SU-DHL-6 (cell line): ENCODE measurements around the gene MEGF10.
"Not testable (repeated sequence)": the region's sequence is repeated elsewhere in the genome, so short reads cannot be mapped to it uniquely, and the experiment has no call there.

Experiments
- H2AFZ ChIP-seq: fragments of 200-600 bp; sonication (generic); 2 replicates; pipeline ENCODE4 v1.6.1; 2014; ENCODE audit warnings: low read depth, mild to moderate bottlenecking, moderate library complexity, mixed read lengths, antibody characterized with exemption, low read length; ENCODE audit not compliant: severe bottlenecking
- H3F3A ChIP-seq: fragments of 200-600 bp; shearing (Covaris generic); 2 replicates; pipeline ENCODE4 v1.6.0; 2016; ENCODE audit warnings: antibody characterized with exemption, mild to moderate bottlenecking; ENCODE audit not compliant: insufficient read depth
- H3K27ac ChIP-seq: fragments of 200-600 bp; sonication (generic); 2 replicates; pipeline ENCODE4 v1.5.1; 2016; ENCODE audit warnings: low read depth, mild to moderate bottlenecking, low read length, moderate library complexity, mixed read lengths
- H3K27me3 ChIP-seq: fragments of 200-600 bp; sonication (generic), shearing (Covaris generic); 2 replicates; pipeline ENCODE4 v1.6.0; 2014; ENCODE audit warnings: mild to moderate bottlenecking, low read length
- H3K36me3 ChIP-seq: fragments of 200-600 bp; sonication (generic); 2 replicates; pipeline ENCODE4 v1.6.1; 2014; ENCODE audit warnings: mild to moderate bottlenecking, low read length, mixed read lengths
- H3K4me2 ChIP-seq: fragments of 300-600, 200-600 bp; shearing (Covaris generic), sonication (generic); 2 replicates; pipeline ENCODE4 v1.6.0; 2014; ENCODE audit warnings: low read length, low read depth, mild to moderate bottlenecking; ENCODE audit not compliant: poor library complexity, severe bottlenecking
- H3K4me3 ChIP-seq: fragments of 200-600 bp; sonication (generic); 2 replicates; pipeline ENCODE4 v1.5.1; 2014; ENCODE audit warnings: antibody characterized with exemption, low read length, mild to moderate bottlenecking, mixed read lengths; ENCODE audit not compliant: insufficient read depth, poor library complexity, severe bottlenecking
- H3K79me2 ChIP-seq: fragments of 200-600 bp; sonication (generic); 2 replicates; pipeline ENCODE4 v1.6.1; 2014; ENCODE audit warnings: mild to moderate bottlenecking, low read length, moderate library complexity; ENCODE audit not compliant: insufficient read depth
- H3K9ac ChIP-seq: fragments of 200-600 bp; sonication (generic); 2 replicates; pipeline ENCODE4 v1.7.0; 2014; ENCODE audit warnings: mild to moderate bottlenecking, low read length
- H3K9me2 ChIP-seq: fragments of 200-600 bp; sonication (generic); replicated peaks from 2 replicates; pipeline ENCODE4 v1.6.1; 2014; ENCODE audit warnings: low read length; ENCODE audit not compliant: insufficient read depth
- H3K9me3 ChIP-seq: fragments of 200-600 bp; sonication (generic); 2 replicates; pipeline ENCODE4 v1.6.1; 2014; ENCODE audit warnings: low read length, mixed read lengths; ENCODE audit not compliant: insufficient read depth
- H4K20me1 ChIP-seq: fragments of 200-600 bp; sonication (generic); 2 replicates; pipeline ENCODE4 v1.6.1; 2014; ENCODE audit warnings: low read depth, mild to moderate bottlenecking, antibody characterized with exemption, low read length, moderate library complexity, mixed read lengths
- CTCF ChIP-seq: fragments of 200-600 bp; sonication (generic); IDR thresholded peaks from one replicate; pipeline ENCODE4 v1.5.1; 2017; ENCODE audit warnings: antibody characterized with exemption, mild to moderate bottlenecking, low read length, moderate library complexity; ENCODE audit not compliant: insufficient read depth, poor library complexity, severe bottlenecking
- EZH2phosphoT487 ChIP-seq: fragments of 200-600 bp; sonication (generic), shearing (Covaris generic); conservative IDR thresholded peaks from 2 replicates; pipeline ENCODE4 v1.6.1; 2018; ENCODE audit warnings: mild to moderate bottlenecking, antibody characterized with exemption, low read length, moderate library complexity, mixed read lengths

The MEGF10 gene

GRCh38 chr5:127256886-127257597 is 33.6 kb upstream of the MEGF10 start:
- H3K27ac ChIP-seq = no peak overlapping the region
- no peaks in the 10 kb centered on the region for H3K9me2 ChIP-seq

GRCh38 chr5:127260686-127261085 is 29.9 kb upstream of the MEGF10 start:
- Histone ChIP-seq H3K27ac (no peak overlapping the region), H2AFZ (no peak overlapping the region), H3K36me3 (no peaks in the 10 kb centered on the region), H3K9ac (no peak overlapping the region), H3K9me3 (no peaks in the 10 kb centered on the region), H3K9me2 (no peaks in the 10 kb centered on the region), H3F3A (no peaks in the 10 kb centered on the region), H4K20me1 (no peaks in the 10 kb centered on the region), H3K27me3 (no peaks in the 10 kb centered on the region), H3K4me3 (no peak overlapping the region), H3K79me2 (no peaks in the 10 kb centered on the region), H3K4me2 (no peak overlapping the region)
- no peak for TF ChIP-seq EZH2phosphoT487
- no peak for TF ChIP-seq CTCF

More at GRCh38 chr5:127256886-127257597, 33.6 kb upstream of the MEGF10 start:
- Histone ChIP-seq H3K9me3 (no peaks in the 10 kb centered on the region), H3K36me3 (no peaks in the 10 kb centered on the region), H3K4me2 (no peak overlapping the region), H2AFZ (no peak overlapping the region), H4K20me1 (no peaks in the 10 kb centered on the region), H3F3A (no peaks in the 10 kb centered on the region), H3K9ac (no peak overlapping the region), H3K79me2 (no peaks in the 10 kb centered on the region), H3K4me3 (no peak overlapping the region), H3K27me3 (no peaks in the 10 kb centered on the region)
- TF ChIP-seq CTCF (no peak), EZH2phosphoT487 (no peak)

- H3K4me2 ChIP-seq, H3K9ac ChIP-seq, H3K36me3 ChIP-seq, H4K20me1 ChIP-seq, H2AFZ ChIP-seq, H3F3A ChIP-seq, H3K27ac ChIP-seq, H3K9me2 ChIP-seq, H3K9me3 ChIP-seq, H3K79me2 ChIP-seq, H3K27me3 ChIP-seq, H3K4me3 ChIP-seq: not testable (repeated sequence)
Measured at GRCh38 chr5:127265473-127265872, 25.1 kb upstream of the MEGF10 start.

GRCh38 chr5:127268342-127268741 is 22.3 kb upstream of the MEGF10 start:
- H4K20me1 ChIP-seq, H3K4me3 ChIP-seq, H3K4me2 ChIP-seq, H3K9me2 ChIP-seq, H2AFZ ChIP-seq, H3F3A ChIP-seq, H3K27ac ChIP-seq, H3K79me2 ChIP-seq, H3K9me3 ChIP-seq, H3K36me3 ChIP-seq, H3K27me3 ChIP-seq, H3K9ac ChIP-seq: not testable (repeated sequence)

GRCh38 chr5:127270713-127271112 is 19.9 kb upstream of the MEGF10 start:
- not testable (repeated sequence) for H3K9ac ChIP-seq, H3K79me2 ChIP-seq, H3K36me3 ChIP-seq, H4K20me1 ChIP-seq, H3K9me2 ChIP-seq, H3K4me3 ChIP-seq, H2AFZ ChIP-seq, H3F3A ChIP-seq, H3K9me3 ChIP-seq, H3K4me2 ChIP-seq, H3K27ac ChIP-seq, H3K27me3 ChIP-seq
